Measurements from ENCODE around the gene TRPC6.

Gene TRPC6

GRCh38 chr11:101583251-101584128 lies at the start of gene TRPC6:
Gene TRPC6 (minus strand): TSS chr11:101584007. CDS start chr11:101583503, 504 bp downstream.
- peak within 1 kb of the TSS; percentile 34 to 56 (median 44) for H3K4me3 ChIP-seq
- peak within 1 kb of the TSS in 19 of 21 experiments; percentile 11 to 82 (median 58) for H3K27ac ChIP-seq

DNA sequence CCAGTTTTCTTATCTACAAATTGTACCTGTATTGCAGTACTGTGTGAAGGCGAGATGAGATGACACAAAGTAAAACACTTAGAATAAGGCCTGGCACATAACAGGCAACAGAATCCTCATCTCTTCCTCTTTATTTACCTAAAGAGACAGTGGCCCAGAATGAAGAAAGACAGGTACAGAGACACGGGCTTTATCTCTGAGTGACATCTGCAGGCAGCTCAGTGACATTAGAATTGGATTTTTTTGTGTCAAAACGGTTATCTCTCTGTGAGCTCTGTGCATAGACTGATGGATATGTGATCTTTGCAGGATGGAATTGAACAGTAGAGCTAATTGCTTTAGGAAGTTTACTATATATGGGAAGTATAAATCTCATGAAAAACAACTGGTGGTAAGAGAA lies 36.2 kb upstream of the TRPC6 start:
- H3K4me3 ChIP-seq = no peak overlapping the region
- no peak overlapping the region for H3K27ac ChIP-seq

- no peak overlapping the region for H3K27ac ChIP-seq
Measured at GRCh38 chr11:101618709-101619108, 34.9 kb upstream of the TRPC6 start.

GRCh38 chr11:101617735-101618332 lies 34.0 kb upstream of the TRPC6 start:
- Histone ChIP-seq H3K4me3 (no peak overlapping the region), H3K27ac (no peak overlapping the region)

More at GRCh38 chr11:101618709-101619108, 34.9 kb upstream of the TRPC6 start:
- no peak overlapping the region for H3K4me3 ChIP-seq

DNA sequence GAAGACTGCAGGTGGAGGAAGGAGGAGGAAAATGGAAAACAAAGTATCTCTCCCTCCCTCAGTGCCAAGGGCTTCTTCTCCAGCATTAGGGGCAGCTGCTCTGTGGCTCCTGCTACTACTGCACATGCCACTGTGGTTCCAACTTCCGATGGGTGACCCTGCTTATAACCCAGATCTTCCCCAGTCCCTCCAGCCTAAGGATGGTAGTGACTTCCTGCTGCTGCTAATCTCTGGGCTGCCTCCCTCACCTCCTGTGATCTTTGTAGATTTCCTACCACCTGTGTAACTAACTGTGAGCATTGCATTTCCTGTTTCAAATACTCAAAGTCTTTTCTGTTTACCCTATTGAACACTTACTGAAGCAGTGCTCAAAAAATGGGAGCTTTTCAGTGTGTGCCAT lies 28.7 kb upstream of the TRPC6 start:
- Histone ChIP-seq H3K27ac (no peak overlapping the region), H3K4me3 (no peak overlapping the region)

- H3K27ac ChIP-seq = no peak overlapping the region
- no peak overlapping the region for H3K4me3 ChIP-seq
Measured at GRCh38 chr11:101600924-101601323, 17.1 kb upstream of the TRPC6 start.

GRCh38 chr11:101586965-101587364 lies 3.2 kb upstream of the TRPC6 start:
- Histone ChIP-seq H3K27ac (no peak overlapping the region), H3K4me3 (no peak overlapping the region)

- no peak overlapping the region for H3K4me3 ChIP-seq
- no peak overlapping the region for H3K27ac ChIP-seq
Measured at GRCh38 chr11:101584655-101585054, 848 bp upstream of the TRPC6 start.

DNA sequence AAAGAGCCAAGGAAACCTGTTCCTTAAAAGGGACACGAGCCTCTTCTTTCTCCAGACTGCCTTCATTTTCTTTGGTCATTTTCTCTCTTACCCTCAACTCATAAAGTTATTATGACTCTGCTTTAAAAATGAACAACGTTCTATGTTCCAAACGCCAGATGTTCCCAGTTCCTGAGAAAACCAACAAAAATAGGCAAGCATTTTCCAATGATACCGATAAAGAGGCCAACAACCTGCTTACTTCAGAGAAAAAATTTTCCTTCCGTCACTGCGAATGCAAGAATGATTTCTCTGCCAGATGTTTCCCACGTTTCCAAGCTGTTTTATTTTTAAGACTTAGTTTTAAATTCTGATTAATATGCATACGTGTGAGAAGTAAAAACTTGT lies 315 bp upstream of the TRPC6 start:
- H3K27ac ChIP-seq = peak overlapping the region in 6 of 21 experiments; percentile 58 to 82 (median 66)

DNA sequence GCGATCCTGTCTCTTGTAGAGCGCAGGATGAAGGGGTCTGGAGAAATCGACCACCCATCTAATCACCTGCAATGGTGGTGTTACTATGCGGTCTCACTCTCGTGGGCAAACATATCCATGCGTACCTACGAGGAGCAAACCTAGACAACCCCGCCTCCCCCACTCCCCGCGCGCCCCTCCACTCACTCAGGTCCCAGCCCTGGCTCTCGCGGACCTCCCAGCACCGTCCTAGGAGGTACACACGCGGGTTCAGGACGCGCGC lies 887 bp downstream of the TRPC6 start:
- Histone ChIP-seq H3K4me3 (peak overlapping the region; percentile 34 to 56 (median 44)), H3K27ac (peak overlapping the region in 18 of 21 experiments; percentile 11 to 82 (median 54))

More for the DNA sequence above, 315 bp upstream of the TRPC6 start:
- H3K4me3 ChIP-seq = peak overlapping the region in 4 of 7 experiments; percentile 34 to 56 (median 44)

GRCh38 chr11:101582236-101582988 lies 1.4 kb downstream of the TRPC6 start:
- Histone ChIP-seq H3K4me3 (peak overlapping the region; percentile 34 to 56 (median 44)), H3K27ac (peak overlapping the region in 12 of 21 experiments; percentile 11 to 82 (median 48))

- H3K4me3 ChIP-seq = no peak overlapping the region
- no peak overlapping the region for H3K27ac ChIP-seq
Measured at GRCh38 chr11:101577461-101577860, 6.3 kb downstream of the TRPC6 start.

GRCh38 chr11:101576456-101576855 lies 7.4 kb downstream of the TRPC6 start:
- no peak overlapping the region for H3K27ac ChIP-seq
- H3K4me3 ChIP-seq = no peak overlapping the region

DNA sequence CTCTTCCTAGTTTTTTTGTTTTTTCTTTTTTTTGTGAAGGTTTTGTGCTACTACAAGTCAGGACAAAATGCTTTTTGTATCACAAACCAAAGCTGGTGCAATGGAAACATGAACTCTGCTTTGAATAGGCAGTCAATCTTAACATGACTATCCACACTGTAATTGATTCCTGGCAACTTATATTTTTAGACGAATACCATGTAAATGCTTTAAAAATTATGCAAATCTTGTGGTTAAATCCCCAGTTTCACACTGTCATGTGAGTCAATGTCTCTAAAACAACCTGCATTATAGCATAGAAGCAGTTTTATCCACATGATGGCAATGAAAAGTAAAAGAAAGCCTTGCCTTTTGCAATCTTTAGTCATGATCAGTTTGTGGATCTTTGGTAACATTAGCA lies 8.9 kb downstream of the TRPC6 start:
- Histone ChIP-seq H3K27ac (no peak overlapping the region), H3K4me3 (no peak overlapping the region)

- Histone ChIP-seq H3K4me3 (no peak overlapping the region), H3K27ac (no peak overlapping the region)
Measured at GRCh38 chr11:101567071-101567470, 16.7 kb downstream of the TRPC6 start.

DNA sequence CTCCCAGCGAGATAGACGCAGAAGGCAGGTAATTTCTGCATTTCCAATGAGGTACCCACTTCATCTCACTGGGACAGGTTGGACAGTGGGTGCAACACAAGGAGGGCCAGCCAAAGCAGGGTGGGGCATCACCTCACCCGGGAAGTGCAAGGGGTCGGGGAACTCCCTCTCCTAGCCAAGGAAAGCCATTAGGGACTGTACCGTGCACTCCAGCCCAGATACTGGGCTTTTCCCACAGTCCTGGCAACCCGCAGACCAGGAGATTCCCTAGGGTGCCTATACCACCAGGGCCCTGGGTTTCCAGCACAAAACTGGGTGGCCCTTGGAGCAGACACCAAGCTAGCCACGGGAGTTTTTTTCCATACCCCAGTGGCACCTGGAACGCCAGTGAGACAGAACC lies 17.2 kb downstream of the TRPC6 start:
- no peak overlapping the region for H3K27ac ChIP-seq
- H3K4me3 ChIP-seq = no peak overlapping the region

GRCh38 chr11:101563166-101563565 lies 20.6 kb downstream of the TRPC6 start:
- Histone ChIP-seq H3K4me3 (no peak overlapping the region), H3K27ac (no peak overlapping the region)

- Histone ChIP-seq H3K27ac (peak overlapping the region in 2 of 21 experiments; percentile 7 to 44), H3K4me3 (no peak overlapping the region)
Measured at GRCh38 chr11:101555366-101555765, 28.4 kb downstream of the TRPC6 start.

DNA sequence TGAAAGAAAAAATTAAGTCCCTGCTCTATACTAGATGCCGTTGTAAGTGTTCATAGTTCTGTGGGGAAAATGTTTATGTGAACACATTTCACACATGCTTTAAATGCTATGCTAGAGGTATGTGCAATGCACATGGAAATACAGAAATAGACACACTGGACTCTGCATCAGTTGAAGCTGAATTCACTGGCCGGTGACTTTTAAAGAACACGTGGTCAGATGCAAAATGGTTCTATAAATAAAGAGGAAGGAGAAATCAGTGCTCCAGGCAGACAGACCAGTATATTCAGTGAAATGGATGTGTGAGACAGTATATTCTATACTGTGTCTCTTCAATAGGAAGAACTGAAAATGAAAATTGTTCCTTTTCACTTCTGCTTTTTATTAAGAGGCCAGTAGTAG lies 29.9 kb downstream of the TRPC6 start:
- Histone ChIP-seq H3K27ac (peak overlapping the region in 3 of 21 experiments; percentile 7 to 30 (median 11)), H3K4me3 (no peak overlapping the region)

DNA sequence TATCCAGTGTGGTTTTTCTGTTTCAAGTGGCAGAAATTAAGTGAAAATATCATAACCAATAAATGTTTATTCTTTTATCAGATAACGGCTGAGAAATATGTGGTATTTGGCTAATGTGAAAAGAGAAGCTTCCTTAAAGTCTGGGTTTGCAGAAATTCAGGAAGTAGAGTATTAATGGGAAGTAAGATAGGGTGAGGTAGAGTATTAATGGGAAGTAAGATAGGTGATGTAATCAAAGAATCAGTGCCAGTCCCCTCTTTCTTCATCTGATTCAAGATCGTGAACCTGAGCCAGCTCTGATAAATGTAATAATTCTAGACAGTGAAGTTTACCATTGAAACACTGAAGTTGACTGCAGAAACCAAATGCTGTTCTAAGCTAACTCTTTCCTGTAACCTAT lies 30.9 kb downstream of the TRPC6 start:
- H3K4me3 ChIP-seq = no peak overlapping the region
- no peak overlapping the region for H3K27ac ChIP-seq

DNA sequence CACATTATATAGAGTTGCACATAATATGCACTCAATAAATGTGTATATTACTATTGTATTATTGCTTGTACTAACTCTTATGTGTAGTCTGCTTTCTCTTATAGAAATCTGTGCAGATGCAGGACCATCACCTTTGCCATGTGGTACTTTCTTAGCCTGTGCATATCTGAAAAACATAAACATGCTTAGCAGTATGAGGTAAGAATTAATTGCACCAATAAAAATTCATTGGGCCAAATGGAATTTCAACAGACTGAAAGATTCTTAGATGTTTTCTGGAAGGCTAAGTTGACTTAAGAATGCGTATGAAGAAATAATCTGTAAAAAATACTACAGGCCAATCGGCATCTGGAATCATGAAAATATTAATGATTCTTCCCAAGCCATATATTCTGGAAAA lies 55.3 kb downstream of the TRPC6 start:
- Histone ChIP-seq H3K27ac (no peak overlapping the region), H3K4me3 (no peak overlapping the region)
